ENCODE measurements around the gene MAMSTR. TPM values are rescaled to one million over a fixed set of nuclear protein-coding genes. Genes with fewer than 3 reads are reported as not detected.
"Not testable (repeated sequence)": the region's sequence is repeated elsewhere in the genome, so short reads cannot be mapped to it uniquely, and the experiment has no call there.

The MAMSTR gene, protein sequence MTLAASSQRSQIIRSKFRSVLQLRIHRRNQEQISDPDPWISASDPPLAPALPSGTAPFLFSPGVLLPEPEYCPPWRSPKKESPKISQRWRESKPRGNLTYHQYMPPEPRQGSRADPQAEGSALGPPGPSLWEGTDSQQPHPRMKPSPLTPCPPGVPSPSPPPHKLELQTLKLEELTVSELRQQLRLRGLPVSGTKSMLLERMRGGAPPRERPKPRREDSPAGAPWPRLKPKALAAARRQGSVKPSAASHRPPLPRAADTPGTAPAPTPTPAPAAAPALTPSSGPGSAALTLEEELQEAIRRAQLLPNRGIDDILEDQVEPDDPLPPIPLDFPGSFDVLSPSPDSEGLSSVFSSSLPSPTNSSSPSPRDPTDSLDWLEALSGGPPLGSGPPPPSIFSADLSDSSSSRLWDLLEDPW
- total RNA-seq, result 1 to 10 TPM in 7 of 9 donors, under 1 TPM in 2; 0.65 to 5.5 (median 1.7) TPM
- polyA plus RNA-seq, result 1 to 10 TPM; 2.0 to 3.7 TPM
- long read RNA-seq, donor 1, partial matches to known transcripts, result 0 of 4 reads
- long read RNA-seq, donor 1, other reads (novel, unspliced or antisense), result 4 of 4 reads
- long read RNA-seq, donor 2, partial matches to known transcripts, result 2 of 5 reads
- long read RNA-seq, donor 2, other reads (novel, unspliced or antisense), result 3 of 5 reads
- long read RNA-seq, donor 3, partial matches to known transcripts, result 0 of 1 reads
- long read RNA-seq, donor 3, other reads (novel, unspliced or antisense), result 1 of 1 reads

DNA sequence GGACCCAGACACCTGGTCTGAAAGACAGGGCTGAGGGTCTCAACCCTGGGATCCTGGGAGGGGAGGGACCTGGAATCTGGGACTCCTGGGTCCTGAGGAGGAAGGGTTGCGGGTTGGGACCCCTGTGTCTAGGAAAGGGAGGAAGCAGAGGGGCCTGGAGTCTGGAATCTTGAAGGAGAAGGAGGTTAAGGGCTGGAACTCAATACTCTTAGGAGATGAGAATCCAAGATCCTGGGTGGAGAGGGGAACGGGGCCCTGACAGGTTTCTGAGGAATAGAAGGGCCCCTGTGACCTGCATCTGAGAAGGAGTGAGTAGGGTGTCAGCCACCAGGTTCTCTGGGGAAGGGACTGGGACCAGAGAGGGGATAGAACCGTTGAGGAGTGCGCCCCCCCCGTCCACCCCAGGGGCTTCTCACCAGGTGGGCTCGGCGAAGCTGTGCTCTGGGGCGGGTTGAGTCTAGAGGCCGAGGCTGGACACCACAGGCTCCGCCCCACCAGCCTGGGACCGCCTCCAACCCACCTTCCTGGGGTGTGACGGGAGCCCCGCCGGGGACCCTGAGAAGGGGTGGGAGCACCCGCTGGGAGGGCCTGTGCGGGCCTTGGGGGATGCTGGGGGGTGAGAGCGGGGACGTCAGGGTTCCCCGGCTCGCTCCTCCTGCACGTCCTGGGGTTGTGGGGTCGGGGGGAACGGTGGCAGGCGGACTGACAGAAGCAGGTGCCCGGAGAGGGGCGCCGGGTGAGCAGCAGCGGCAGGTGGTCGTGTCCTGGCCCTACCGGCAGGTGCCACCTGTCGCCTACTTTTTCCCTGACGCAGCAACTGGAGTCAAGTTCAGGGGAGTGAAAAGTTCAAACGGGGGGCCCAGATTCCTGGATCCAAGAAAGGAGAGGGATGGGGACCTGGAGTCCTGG is at the start of gene MAMSTR:
Gene MAMSTR, minus strand, starts transcription at position 463 of the 909 bp plus-strand sequence. CDS start 694 bp downstream, outside the sequence.
- H3K4me1 ChIP-seq, result peaks cover 10 to 75% (median 48%) of the 10 kb centered on the region in 12 donors
- H3K9me3 ChIP-seq, result no peaks in the 10 kb centered on the region
- no peak for TF ChIP-seq POLR2A (IDR thresholded peaks at IDR 0.05)
- TF ChIP-seq, protein P1, sequence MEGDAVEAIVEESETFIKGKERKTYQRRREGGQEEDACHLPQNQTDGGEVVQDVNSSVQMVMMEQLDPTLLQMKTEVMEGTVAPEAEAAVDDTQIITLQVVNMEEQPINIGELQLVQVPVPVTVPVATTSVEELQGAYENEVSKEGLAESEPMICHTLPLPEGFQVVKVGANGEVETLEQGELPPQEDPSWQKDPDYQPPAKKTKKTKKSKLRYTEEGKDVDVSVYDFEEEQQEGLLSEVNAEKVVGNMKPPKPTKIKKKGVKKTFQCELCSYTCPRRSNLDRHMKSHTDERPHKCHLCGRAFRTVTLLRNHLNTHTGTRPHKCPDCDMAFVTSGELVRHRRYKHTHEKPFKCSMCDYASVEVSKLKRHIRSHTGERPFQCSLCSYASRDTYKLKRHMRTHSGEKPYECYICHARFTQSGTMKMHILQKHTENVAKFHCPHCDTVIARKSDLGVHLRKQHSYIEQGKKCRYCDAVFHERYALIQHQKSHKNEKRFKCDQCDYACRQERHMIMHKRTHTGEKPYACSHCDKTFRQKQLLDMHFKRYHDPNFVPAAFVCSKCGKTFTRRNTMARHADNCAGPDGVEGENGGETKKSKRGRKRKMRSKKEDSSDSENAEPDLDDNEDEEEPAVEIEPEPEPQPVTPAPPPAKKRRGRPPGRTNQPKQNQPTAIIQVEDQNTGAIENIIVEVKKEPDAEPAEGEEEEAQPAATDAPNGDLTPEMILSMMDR (IDR thresholded peaks at IDR 0.05), result no peak
- intact Hi-C loops (cut with DNase I), result loop anchor here in 3 of 10 donors (5.0 to 10.0 kb wide), 3 partner anchors 45 to 75 kb away; partner anchors contain the start of genes CA11 (in 2 of the 3) and NTN5 (in 1 of the 3)
- peak in 4 of 5 donors; percentile 33 to 52 (median 47) for DNase-seq
- peak within 1 kb of the TSS in 11 of 12 donors; percentile 42 to 71 (median 62) for H3K4me3 ChIP-seq
- no peaks in the 10 kb centered on the region for H3K27me3 ChIP-seq
- peak within 1 kb of the TSS; percentile 19 to 94 (median 87) for H3K27ac ChIP-seq
- 63 to 78% (median 71%) methylated on average over 27 to 33 of the region's 33 CpGs for WGBS, 4 donors
- H3K36me3 ChIP-seq, result peaks cover 0 to 38% (median 10%) of the 10 kb centered on the region in 9 donors
- ATAC-seq, result peak in 1 of 4 donors; percentile 3

DNA sequence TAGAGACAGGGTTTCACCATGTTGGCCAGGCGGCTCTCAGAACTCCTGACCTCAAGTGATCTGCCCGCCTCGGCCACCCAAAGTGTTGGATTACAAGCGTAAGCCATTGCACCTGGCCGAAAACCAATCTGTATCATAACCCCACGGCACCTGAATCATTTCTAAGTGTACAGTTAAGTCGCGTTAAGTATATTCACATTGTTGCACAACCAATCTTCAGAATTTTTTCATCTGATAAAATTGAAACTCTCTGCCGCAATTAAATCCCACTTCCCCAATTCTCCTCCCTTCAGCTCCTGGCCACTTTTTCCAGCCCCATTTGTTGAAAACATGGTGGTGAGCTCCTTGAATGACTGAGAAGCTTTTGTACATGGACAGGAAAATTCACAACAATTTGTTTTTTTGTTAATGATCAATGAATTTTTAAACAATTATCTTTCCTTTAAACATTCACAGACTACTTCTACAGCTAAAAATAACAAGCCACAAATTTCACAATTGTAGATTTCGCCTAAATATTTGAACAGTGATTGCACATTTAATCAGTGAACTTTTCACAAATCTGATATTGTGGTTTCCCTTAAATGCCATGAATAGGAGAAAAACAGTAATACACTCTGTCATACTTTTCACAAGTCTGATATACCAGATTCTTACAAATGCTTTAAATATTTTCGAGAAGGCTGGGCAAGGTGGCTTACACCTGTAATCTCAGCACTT is 49.6 kb upstream of the MAMSTR start:
- no peak for ATAC-seq
- 88 to 94% (median 91%) methylated on average over 11 of the region's 11 CpGs for WGBS, 4 donors
- Histone ChIP-seq H3K9me3 (no peaks in the 10 kb centered on the region), H3K36me3 (no peaks in the 10 kb centered on the region), H3K27ac (no peak overlapping the region), H3K4me3 (no peak overlapping the region), H3K4me1 (peaks cover 0 to 9% (median 0%) of the 10 kb centered on the region in 12 donors), H3K27me3 (no peaks in the 10 kb centered on the region)
- no peak for DNase-seq
- TF ChIP-seq POLR2A (IDR thresholded peaks at IDR 0.05), result no peak
- TF ChIP-seq, protein P1 (IDR thresholded peaks at IDR 0.05), result no peak
- intact Hi-C loops (cut with DNase I), result no loop called here

DNA sequence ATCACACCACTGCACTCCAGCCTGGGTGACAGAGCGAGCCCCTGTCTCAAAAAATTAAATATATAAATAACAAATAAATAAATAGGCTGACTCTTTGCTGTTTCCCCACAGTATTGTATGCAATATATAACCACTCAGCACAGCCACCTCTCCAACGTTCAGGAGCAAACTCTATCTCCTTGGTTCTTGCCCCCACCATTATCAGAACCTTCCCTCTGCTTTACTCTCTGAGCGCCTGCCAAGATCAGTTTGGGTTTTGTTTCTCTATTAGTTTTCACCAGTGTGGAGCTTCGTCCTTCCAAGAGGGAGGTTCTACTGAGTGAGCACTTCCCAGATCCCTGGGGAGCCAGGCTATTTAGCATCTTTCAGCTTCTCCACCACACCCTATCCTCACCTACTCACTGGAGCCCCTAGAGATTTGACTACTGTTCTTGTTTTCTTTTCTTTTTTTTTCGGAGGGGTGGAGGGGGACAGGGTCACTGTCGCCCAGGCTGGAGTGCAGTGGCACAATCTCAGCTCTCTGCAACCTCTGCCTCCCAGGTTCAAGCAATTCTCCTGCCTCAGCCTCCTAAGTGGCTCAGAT is 48.7 kb upstream of the MAMSTR start:
- H3K4me3 ChIP-seq; intact Hi-C loops (cut with DNase I); DNase-seq; H3K36me3 ChIP-seq; H3K4me1 ChIP-seq; H3K27me3 ChIP-seq; H3K27ac ChIP-seq; H3K9me3 ChIP-seq: not testable (repeated sequence)
- ATAC-seq, result peak in 1 of 4 donors; percentile 44
- WGBS, 4 donors, result 37 to 43% (median 41%) methylated on average over 6 of the region's 6 CpGs

DNA sequence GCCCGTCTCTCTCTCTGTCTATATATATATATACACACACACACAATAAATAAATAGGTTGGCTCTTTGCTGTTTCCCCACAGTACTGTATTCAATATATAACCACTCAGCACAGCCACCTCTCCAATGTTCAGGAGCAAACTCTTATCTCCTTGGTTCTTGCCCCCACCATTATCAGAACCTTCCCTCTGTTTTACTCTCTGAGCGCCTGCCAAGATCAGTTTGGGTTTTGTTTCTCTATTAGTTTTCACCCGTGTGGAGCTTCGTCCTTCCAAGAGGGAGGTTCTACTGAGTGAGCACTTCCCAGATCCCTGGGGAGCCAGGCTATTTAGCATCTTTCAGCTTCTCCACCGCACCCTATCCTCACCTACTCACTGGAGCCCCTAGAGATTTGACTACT is 46.3 kb upstream of the MAMSTR start:
- H3K27ac ChIP-seq; ATAC-seq; H3K36me3 ChIP-seq; H3K4me3 ChIP-seq; H3K4me1 ChIP-seq; H3K27me3 ChIP-seq; DNase-seq; intact Hi-C loops (cut with DNase I); H3K9me3 ChIP-seq: not testable (repeated sequence)
- 31 to 40% (median 37%) methylated on average over 5 of the region's 5 CpGs for WGBS, 4 donors

Data from heart left ventricle (tissue), 16 donors.